Retina (tissue), 1 donor: ENCODE data around the gene STT3B.

Experiments
- DNase-seq: peaks from one replicate; pipeline ENCODE4 v3.0.0-alpha.2; 2016

Gene STT3B

DNA sequence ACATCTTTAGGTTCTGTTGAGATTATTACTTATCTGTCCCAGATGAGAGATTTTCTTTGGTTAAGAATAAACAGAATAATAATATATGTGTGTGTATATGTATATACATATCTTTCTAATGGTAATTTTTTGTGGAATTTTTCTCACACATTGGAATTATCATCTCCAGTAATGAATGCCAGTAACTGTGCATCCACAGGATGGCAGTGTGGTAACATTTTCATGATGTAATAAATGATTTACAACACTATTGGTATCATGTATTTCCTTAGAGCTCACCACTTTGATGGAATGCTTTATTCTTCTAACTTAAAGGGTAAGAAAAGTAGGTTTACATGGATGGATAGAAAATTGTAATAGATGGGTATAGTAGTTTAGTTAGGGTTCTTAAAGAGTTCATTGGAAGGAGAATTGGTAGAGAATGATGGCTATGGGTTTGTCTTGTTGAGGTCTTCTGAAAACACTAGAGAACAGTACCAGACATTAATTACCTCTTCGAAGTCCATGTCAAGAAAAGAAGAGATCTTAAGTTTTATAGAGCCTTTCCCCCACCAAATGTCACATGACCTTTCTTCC is 78.1 kb downstream of the STT3B start:
- DNase-seq = no peak

DNA sequence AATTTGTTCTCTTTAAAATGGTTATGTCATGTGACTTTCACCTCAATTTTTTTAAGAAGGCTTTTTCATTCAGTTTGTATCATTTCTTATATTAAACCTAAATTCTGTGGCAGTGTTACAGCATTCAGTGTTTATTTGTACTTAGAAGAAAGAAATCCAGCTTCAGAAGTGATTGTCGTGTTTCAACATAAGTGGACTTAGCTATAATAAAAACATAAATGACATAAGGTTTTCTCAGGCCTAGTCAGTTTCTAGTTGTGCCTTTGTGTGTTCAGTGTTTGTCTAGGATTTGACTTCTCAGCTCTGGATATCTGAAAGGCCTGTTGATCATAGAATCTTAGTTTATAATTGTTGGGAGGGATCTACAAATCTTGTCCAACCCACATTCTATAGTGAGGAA is 80.5 kb downstream of the STT3B start:
- DNase-seq = no peak

DNA sequence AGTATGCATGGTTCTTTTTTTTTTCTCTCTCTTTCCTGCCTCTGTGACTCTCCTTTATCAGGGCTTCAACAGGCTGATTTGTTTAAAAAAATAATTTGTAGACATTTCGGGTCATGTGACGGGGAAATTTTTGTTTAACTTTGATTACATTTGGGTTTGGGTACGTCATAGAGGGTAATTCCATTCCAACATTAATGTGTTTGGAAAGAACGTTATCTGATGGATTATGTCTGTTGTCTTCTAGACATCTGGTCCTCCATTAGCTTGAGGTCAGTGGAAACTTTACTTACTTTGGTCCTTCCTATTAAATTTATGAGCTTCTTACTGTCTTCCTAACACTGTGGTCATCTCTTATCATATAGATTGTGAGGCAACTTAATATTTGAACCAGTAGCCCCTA is 80.9 kb downstream of the STT3B start:
- no peak for DNase-seq

DNA sequence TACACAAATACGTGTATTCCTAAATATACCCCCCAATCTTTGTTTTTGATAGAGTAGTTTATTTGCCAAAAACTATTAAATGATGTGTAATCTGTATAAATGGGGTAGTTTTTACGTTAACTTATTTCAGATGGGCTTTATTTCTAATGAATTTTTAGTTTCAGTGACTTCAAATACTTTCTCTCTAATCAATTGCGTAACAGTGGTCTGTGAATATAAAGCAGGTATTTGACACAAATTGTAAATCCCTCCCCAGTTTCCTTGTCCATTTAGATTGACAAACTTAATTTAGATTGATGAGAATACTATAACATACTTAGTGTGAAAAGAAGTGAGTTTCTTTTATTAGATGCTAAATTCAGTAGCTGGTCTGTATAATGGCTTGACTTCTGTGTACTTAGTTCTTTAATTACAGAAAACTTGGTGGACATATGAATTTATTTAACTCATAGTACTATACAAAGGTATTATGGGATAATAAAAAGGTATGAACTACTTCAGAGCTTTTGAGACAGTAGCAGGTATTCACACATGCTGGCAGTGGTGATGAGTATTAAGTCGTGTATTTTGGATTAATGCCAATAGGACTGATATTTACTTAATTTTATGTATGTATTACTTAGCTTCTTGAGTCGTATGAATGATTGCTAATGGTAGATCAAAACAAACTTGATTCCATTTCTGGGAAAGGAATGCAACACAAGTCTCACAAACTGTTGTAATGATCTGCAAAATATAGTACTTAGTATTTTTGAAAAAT is 81.6 kb downstream of the STT3B start:
- no peak for DNase-seq

DNA sequence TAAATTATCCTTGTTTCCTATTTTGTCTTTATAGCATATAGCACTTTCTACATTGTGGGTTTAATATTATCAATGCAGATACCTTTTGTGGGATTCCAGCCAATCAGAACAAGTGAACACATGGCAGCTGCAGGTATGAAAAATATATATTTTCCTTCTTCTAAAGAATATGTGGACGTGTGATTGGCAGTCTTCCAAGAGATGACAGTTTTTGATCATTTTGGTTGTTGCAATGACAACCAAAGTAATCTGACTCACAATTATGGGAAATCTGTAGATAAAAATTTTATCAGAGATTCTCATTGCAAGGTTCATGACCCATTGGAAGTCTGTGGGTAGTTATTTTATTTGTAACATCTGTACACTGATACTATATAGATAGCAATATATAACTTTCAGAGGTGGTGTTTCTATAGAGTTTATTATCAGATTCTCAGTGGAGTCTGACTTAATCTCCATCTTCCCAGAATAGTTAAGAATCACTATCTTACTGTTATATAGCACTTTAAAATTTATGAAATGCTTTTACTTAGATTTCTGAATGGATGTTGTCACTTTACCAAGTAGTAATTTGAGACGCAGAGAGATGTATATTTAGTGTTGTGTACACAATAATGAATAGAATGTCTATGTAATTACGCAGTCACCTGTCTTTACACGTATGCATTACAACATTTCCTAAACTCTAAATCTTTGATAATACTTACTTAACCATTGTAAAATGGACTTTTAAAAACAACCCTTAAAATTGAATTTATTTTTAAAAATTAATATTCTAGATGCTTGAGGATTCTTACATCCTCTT is 82.5 kb downstream of the STT3B start:
- no peak for DNase-seq

DNA sequence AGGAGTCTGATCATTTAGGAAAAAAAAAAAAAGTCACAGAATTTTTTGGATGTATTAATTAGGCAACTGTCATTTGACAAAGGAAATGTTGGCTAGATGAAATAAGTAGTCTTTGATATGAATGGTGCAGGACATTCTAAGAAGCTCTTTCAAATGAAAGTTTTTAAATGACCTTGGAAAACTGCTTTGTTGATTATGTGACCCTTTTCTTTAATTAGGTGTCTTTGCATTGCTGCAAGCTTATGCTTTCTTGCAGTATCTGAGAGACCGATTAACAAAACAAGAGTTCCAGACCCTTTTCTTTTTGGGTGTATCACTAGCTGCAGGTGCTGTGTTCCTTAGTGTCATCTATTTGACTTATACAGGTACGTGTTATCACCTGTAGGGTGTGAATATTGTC is 84.0 kb downstream of the STT3B start:
- DNase-seq = no peak

DNA sequence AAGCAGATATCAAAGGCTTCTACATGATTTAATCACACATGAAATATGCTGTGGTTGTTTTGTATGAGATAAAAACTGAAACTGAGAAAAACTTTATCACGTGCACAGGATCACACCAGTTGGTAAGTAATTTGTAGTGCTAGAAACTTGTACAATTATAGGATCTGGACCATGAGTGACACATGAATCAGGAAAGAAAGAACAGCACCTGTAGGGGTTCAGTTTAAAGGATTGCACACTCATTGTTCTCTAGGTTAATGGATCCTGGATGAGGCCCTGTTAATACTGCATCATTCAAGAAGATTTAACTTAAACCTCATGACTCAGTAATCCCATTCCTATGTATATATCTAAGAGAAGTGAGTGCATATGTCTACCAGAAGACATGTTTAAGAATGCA is 87.9 kb downstream of the STT3B start:
- DNase-seq = no peak

DNA sequence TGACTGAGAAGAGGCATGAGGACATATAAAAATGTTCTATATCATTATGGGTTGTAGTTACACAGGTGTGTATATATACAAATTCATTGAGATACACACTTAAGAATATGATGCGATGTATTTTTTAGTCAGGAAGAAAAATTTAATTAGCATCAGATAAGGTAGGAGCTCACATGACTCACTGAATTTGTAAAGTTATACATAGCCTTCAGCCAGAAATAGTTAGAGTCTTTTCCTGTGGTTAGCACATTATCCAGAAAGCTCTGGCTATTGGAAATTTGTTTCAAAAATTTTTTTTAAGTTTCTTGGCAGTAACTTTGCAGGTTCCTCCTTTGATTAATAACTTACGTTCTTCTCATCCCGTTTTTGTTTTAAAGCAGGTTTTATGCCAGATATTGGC is 88.6 kb downstream of the STT3B start:
- DNase-seq = no peak

DNA sequence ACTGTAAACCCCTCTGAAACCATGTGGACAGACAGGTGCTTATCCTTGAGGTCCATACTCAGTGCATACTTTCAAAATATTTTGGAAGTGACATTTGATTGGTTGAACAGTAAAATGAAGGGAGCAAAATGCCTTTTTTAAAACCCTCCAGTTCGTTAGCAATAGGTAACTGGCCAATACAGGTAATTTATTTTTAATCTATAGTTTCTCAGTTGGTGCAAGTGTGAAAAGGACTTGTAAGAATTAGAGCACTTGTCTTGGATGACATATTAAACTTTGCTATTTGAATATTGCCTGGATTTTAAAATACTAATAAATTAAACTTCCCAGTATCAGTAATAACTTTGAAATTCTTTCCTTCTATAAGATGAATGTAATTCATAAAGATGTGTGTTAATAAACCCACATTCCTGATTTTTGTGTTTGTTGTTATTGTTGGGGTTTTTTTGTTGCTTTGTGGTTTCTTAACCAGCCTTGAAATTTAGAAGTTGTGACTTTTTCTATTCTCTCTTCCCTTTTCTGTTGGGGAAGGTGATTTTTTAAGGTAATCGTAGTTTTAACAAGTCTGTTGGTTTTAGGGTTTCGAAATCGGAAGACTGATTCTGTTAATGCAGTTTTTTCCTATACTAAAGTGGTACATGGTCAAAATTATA is 90.0 kb downstream of the STT3B start:
- no peak for DNase-seq

DNA sequence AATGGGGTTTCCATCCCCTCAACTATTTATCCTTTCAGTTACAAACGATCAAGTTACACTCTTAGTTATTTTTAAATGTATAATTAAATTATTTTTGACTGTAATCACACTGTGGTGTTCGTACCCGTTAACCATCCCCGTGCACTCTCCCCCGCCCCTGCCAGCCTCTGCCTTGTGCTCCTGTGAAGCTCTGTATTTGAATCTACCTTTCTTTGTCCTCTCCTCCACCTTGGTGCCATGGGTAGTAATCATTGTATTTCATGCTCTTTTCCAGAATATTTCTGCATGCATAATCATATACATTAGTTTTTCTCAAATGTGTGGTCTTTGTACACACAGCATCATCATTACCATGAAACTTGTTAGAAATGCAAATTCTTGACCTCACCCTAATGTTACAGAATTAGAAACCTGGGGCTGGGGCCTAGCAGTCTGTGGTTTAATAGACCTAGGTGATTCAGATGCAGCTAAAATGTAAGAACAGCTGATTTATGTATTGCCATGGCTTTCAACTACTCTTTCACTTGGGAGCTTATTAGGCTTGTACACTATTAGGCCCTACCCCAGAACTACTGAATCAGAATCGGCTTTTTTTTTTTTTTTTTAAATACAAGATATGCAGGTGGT is 91.5 kb downstream of the STT3B start:
- no peak for DNase-seq

DNA sequence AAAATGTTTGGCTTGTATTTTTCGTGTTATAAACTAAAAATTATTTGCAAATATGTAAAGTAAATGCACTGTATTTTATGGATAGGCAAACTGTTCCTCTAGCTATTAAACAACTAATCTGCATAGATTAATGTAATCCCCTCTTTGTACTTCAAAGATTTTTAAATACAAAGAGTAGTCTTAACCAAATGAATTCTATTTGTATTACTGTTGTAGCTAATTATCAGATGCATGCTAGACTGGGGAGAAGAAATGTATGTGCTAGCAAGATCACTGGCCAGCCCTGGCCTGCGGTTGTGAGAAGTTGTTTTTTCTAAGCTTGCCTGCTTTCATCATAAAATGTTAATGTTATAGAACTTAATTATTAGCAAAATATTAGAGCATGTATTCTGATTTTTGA is 92.6 kb downstream of the STT3B start:
- DNase-seq = no peak

DNA sequence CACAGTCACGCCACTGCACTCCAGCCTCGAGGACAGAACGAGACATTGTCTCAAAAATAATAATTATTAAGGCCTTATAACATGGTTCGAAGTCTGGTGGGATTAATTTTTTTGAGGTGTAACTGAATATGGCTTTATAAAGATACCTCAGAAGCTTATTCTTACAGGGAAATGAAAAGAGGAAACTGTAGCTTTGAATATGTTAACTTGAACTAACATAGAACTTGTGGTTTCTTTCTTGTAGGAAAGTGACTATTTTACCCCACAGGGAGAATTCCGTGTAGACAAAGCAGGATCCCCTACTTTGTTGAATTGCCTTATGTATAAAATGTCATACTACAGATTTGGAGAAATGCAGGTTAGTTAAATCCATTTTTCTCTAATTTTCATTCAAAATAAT is 96.3 kb downstream of the STT3B start:
- DNase-seq = no peak

DNA sequence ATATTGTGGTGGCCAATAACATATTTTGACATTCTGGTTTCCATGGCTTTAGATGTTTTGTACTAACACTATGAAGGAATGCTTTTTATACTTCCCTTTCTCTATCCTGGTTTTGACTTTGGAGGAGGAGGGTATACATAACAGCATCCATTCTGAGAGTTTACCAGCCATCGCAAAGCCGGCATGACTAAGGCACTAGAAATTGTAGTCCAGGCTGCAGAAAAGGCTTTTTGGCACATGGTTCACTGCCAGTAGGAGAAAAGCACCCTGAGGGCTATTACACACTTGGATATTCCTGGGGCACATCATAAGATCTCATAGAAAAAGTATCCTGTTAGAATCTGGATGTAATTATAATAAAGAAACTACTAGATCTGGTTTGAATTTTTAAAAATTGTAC is 101.8 kb downstream of the STT3B start:
- DNase-seq = no peak

DNA sequence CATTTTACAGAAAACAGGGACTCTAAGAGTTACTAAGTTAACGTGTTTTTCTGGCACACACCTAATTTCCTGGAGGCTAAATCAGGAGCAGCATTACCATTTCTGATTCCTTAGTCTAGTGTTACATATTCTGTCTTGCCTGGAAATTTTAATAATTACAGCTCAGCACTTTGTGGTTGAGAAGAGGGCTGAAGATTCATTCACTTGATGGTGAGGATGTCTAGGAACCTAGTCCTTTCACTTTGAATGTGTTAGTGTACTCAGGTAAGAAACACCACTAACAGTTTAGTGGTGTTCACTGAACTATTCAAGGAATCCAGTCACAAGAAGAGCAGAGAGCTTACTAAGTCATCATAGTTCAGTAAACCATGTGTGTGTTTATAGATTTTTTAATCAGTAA is 102.8 kb downstream of the STT3B start:
- DNase-seq = no peak

DNA sequence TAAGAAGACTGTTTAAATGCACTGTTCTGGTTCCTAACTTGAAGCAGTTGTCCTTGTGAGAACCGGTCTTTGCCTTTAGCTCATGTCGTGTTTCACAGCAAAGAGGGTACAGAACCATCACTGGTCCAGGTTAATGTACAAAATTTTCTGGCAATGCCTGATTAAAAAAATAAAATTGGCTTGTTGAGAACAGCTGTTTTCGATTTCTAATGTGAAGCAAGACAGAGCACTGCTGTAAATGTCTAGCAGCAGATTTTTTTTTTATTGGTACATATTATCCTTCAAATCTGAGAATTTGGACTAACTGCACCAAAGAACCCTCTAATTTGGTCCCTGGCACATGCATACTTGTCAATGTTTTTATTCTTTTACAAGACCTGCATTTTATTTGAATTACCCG is 103.3 kb downstream of the STT3B start:
- no peak for DNase-seq

DNA sequence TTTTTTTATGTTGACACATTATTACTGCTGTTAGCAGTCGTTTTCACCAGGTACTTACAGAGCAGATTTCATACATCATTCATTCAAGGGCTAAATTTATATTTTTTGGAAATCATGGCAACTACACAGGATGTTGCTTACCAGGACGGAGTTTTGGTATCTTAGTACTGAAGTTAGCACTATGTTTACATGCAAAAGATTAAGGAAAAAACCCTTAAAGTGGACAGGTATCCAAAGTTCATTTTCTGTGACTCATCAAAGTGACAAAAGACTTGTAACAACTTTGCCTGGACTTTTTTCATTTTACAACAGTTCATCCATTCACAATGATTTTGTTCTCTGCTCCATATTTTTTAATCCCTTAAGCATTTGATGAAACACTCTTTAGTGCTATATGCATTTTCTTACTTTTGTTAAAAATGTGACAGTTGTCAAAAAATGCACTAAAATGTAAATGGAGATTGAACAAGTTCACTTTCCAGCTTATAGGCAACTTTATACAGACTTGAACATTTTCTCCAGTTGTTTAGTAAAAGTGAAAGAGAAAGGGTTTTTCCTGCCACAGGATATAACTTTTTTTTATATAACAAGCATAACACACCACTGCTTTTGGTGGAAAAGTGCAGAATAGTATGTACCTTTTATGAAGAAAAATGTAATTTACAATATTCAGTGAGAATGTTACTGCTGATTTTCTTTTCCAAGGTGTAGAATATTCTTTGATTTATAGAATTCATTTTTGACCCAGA is 104.1 kb downstream of the STT3B start:
- DNase-seq = no peak

DNA sequence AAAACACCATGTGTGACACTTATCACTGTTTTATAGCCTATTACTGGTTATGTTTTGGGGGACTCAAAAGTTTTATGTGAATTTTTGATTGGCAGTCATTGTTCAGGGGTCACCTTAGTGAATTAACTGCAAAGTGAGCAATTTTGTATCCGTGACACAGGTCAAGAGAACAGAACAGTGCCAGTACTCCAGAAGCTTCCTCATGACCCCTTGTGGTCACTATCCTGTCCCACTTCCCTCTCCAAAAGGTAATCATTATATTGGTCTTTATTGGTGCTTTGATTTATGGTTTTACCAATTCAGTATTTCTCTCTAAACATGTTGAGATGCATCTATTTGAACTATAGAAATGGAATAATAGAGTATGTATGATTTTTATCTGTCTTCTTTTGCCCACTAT is 107.1 kb downstream of the STT3B start:
- DNase-seq = no peak

DNA sequence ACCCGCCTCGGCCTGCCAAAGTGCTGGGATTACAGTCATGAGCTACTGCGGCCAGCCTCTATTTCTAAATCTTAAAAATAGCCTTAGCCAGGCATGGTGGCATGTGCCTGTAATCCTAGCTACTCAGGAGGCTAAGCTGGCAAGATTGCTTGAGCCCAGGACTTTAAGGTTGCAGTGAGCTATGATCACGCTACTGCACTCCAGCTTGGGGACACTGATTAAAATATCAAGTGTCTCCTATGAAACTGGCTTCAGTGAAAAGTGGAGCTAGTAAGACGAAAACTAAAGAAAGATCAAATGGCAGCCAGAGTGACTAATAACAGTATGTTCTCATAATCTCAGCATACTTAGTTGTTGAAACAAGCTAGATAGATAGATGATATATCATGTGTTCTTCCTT is 112.5 kb downstream of the STT3B start:
- DNase-seq = no peak

DNA sequence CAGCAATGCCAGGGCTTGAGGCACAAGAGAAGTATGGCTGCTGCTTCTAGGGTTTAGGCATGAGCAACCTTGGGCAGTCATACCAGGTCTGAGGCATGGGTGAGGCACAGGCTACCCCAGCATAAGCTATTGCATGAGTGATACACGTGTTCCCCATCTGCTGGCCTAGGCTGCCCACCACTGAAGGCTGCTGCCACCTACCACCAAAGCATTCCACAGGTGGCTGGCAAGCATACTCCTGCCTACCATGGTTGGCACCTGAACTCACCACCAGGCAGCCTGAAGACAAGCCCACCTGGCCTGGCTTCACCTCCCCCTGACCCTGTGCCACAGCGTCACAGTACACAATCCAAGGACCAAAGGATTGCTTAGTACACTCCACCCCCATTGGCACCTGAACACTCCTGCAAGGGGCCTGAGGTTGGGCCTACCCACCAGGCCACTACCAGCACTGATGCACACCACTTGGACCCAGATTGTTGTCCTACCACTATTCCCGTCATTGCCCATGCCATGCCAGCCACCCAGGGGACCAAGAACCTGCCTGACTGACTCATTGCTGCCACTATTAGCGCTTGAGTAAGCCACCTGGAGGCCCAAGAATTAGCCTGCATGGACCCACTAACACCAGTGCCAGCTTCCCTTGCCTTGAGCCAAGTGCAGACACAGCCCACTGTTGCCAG is 115.7 kb downstream of the STT3B start:
- no peak for DNase-seq

DNA sequence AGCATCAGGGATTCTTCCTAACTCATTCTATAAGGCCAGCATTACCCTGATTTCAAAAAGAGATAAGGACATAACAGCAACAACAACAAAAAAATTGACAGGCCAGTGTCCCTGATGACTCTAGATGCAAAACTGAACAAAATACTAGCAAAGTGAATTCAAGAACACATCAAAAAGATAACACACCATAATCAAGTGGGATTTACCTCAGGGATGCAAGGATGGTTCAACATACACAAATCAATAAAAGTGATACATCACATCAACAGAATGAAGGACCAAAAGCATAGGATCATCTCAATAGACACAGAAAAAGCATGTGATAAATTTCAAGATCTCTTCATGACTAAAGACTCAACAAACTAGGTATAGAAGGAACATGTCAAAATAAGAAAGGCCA is 119.6 kb downstream of the STT3B start:
- DNase-seq = no peak

DNA sequence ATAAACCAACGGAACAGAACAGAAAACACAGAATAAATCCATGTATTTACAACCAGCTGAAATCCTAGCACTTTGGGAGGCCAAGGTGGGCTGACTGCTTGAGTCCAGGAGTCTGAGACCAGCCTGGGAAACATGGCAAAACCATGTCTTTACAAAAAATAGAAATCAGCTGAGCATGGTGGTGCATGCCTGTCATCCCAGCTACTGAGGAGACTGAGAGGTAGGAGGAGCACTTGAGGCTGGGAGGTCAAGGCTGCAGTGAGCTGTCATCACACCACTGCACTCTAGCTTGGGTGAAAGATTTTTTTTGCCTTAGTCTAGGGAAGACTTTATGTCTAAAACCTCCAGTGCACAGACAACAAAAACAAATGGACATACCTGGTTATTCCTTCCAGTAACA is 120.7 kb downstream of the STT3B start:
- DNase-seq = no peak

DNA sequence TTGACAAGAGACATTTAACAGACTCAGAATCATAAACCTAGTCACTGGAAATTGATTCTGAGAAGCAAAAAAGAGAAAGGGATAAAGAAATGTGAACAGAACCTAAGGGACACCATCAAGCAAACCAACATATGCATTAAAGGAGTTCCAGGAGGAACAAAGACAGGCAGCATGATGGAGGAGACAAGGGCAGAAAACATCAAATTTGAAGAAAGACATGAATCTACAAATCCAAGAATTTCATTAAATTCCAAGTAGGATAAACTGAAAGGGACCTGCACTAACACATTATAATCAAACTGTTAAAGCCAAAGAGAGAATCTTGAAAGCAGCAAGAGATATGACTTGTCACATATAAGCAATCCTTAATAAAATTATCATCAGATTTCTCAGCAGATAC is 122.3 kb downstream of the STT3B start:
- no peak for DNase-seq
